ENCODE measurements around the gene SORL1-AS1.
A peak's percentile ranks its signal among the peaks of the same experiment; 100 is the strongest.

The SORL1-AS1 gene

DNA sequence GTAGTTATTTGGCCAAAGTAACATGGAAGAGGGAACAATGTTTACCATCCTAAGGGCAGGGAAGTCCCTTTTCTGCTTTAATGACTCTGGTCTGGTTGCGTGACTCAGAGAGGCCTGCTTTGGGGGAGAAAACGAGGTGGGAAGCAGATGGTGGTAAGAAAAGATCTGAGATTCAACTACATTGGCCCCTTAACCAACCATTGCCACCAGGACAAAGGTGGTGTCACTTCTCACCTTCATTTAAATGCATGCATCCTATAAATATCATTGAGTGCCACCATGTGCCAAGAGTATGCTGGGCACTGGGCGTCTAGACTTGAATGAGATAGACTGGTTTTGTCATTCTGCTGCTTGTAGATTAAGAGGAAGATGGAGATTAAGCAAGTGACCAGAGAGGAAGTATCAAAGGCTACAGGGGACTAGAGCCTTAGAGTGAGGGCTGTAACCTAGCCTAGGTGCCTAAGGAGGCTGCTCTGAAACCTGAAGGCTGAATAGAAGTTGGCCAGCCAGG is 4.3 kb downstream of the SORL1-AS1 start:
- TF ChIP-seq, protein P1, sequence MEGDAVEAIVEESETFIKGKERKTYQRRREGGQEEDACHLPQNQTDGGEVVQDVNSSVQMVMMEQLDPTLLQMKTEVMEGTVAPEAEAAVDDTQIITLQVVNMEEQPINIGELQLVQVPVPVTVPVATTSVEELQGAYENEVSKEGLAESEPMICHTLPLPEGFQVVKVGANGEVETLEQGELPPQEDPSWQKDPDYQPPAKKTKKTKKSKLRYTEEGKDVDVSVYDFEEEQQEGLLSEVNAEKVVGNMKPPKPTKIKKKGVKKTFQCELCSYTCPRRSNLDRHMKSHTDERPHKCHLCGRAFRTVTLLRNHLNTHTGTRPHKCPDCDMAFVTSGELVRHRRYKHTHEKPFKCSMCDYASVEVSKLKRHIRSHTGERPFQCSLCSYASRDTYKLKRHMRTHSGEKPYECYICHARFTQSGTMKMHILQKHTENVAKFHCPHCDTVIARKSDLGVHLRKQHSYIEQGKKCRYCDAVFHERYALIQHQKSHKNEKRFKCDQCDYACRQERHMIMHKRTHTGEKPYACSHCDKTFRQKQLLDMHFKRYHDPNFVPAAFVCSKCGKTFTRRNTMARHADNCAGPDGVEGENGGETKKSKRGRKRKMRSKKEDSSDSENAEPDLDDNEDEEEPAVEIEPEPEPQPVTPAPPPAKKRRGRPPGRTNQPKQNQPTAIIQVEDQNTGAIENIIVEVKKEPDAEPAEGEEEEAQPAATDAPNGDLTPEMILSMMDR (IDR thresholded peaks at IDR 0.05; ENCODE audit: control extremely low read depth, extremely low read depth) = no peak
- Histone ChIP-seq H3K36me3 (ENCODE audit: control insufficient read depth in 4 of 4, insufficient read depth in 4 of 4, low read length in 4 of 4) (peaks cover 0 to 3% (median 0%) of the 10 kb centered on the region in 4 donors), H3K27ac (ENCODE audit: low read depth in 1 of 2, low read length in 1 of 2) (peak overlapping the region in 1 of 2 donors; percentile 53), H3K9me3 (ENCODE audit: control insufficient read depth in 4 of 4, insufficient read depth in 3 of 4, low read length in 3 of 4) (no peaks in the 10 kb centered on the region), H3K4me1 (ENCODE audit: control insufficient read depth in 5 of 5, insufficient read depth in 5 of 5, low read length in 5 of 5) (peaks cover 0 to 14% (median 4%) of the 10 kb centered on the region in 5 donors), H3K27me3 (ENCODE audit: control insufficient read depth in 3 of 3, insufficient read depth in 3 of 3, low read length in 2 of 3) (no peaks in the 10 kb centered on the region), H3K4me3 (no peak overlapping the region), H3K9ac (ENCODE audit: insufficient read depth in 1 of 2, low read length in 2 of 2) (no peak overlapping the region)
- DNase-seq (no peak), ATAC-seq (ENCODE audit: insufficient read depth, low FRiP score) (no peak)
- WGBS, 2 donors = 42 to 65% methylated on average over 3 of the region's 3 CpGs

DNA sequence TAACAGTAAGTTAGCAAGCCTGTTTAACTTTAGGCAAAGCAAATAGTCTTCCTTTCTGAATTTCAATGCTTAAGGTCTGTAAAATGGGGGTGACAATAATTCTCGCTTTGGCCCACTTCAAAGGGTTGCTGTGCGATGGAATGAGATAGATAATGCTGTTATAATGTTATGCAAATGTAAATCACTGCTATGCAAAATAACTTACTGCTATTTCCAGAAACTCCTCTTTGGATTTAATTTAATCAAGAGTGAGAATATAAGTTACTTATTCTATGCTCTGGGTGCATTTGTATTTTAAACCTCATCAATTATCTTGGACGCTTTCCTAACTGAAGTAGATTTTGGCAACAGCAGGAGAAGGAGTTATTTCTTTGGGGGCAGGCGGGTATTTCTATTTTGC is 4.8 kb downstream of the SORL1-AS1 start:
- Histone ChIP-seq H3K27me3 (ENCODE audit: control insufficient read depth in 3 of 3, insufficient read depth in 3 of 3, low read length in 2 of 3) (no peaks in the 10 kb centered on the region), H3K36me3 (ENCODE audit: control insufficient read depth in 4 of 4, insufficient read depth in 4 of 4, low read length in 4 of 4) (peaks cover 0 to 3% (median 0%) of the 10 kb centered on the region in 4 donors), H3K9me3 (ENCODE audit: control insufficient read depth in 4 of 4, insufficient read depth in 3 of 4, low read length in 3 of 4) (no peaks in the 10 kb centered on the region), H3K4me1 (ENCODE audit: control insufficient read depth in 5 of 5, insufficient read depth in 5 of 5, low read length in 5 of 5) (peaks cover 0 to 11% (median 4%) of the 10 kb centered on the region in 5 donors), H3K27ac (ENCODE audit: low read depth in 1 of 2, low read length in 1 of 2) (peak overlapping the region in 1 of 2 donors; percentile 53), H3K9ac (ENCODE audit: insufficient read depth in 1 of 2, low read length in 2 of 2) (no peak overlapping the region), H3K4me3 (no peak overlapping the region)
- WGBS, 2 donors = 91 to 97% methylated on average over 4 of the region's 4 CpGs
- TF ChIP-seq, protein P1 (IDR thresholded peaks at IDR 0.05; ENCODE audit: control extremely low read depth, extremely low read depth) = no peak
- no peak for DNase-seq
- ATAC-seq (ENCODE audit: insufficient read depth, low FRiP score) = no peak

DNA sequence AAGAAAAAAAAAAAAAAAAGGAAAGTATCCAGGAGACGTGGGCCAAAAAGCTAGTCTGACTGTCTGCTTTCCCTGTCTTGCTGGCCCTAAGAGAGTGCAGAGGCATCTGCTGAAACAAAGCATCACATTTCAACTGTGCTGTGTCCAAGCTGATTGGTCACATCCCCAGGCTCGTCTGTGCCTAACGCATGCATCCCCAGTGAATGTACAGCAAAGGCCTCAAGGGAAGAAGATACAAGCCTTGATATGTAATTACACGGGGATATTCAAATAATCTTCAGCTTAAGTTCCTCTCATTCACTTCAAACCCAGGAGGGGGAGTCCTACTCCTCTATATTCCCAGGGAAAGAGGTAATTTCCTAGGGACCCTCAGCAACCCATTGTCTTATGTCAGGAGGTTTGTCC is 6.0 kb downstream of the SORL1-AS1 start:
- no peak overlapping the region for H3K9ac ChIP-seq (ENCODE audit: insufficient read depth in 1 of 2, low read length in 2 of 2)
- DNase-seq = peak; percentile 49 to 76 (median 64)
- TF ChIP-seq, protein P1 (IDR thresholded peaks at IDR 0.05; ENCODE audit: control extremely low read depth, extremely low read depth) = no peak
- H3K9me3 ChIP-seq (ENCODE audit: control insufficient read depth in 4 of 4, insufficient read depth in 3 of 4, low read length in 3 of 4) = no peaks in the 10 kb centered on the region
- no peaks in the 10 kb centered on the region for H3K27me3 ChIP-seq (ENCODE audit: control insufficient read depth in 3 of 3, insufficient read depth in 3 of 3, low read length in 2 of 3)
- no peaks in the 10 kb centered on the region for H3K36me3 ChIP-seq (ENCODE audit: control insufficient read depth in 4 of 4, insufficient read depth in 4 of 4, low read length in 4 of 4)
- no peak overlapping the region for H3K27ac ChIP-seq (ENCODE audit: low read depth in 1 of 2, low read length in 1 of 2)
- ATAC-seq (ENCODE audit: insufficient read depth, low FRiP score) = no peak
- WGBS, 2 donors = 62 to 73% methylated on average over 4 of the region's 4 CpGs
- no peak overlapping the region for H3K4me3 ChIP-seq
- H3K4me1 ChIP-seq (ENCODE audit: control insufficient read depth in 5 of 5, insufficient read depth in 5 of 5, low read length in 5 of 5) = peaks cover 0 to 10% (median 4%) of the 10 kb centered on the region in 5 donors
